H1 (cell line): ENCODE data around the gene PPIL6. TPM values are rescaled to one million over a fixed set of nuclear protein-coding genes. Genes with fewer than 3 reads are reported as not detected.
A peak's percentile ranks its signal among the peaks of the same experiment; 100 is the strongest.

Source experiments
- CTCF ChIA-PET: fragments of 300-600 bp; sonication (Branson Sonifier 250); formaldehyde crosslinking; loops from one replicate; lab custom pipeline; 2021; ENCODE audit not compliant: partially characterized antibody; lab: Charles Lee
- POLR2A ChIA-PET: fragments of 300-600 bp; sonication (Branson Sonifier 250); formaldehyde crosslinking; loops from one replicate; lab custom pipeline; 2021; ENCODE audit warnings: inconsistent platforms; ENCODE audit not compliant: partially characterized antibody; lab: Charles Lee
- DNase-seq, 2 experiments: peaks; one replicate each; pipeline versions ENCODE4 v3.0.0 to v3.0.0-alpha.2; 2010 to 2022; ENCODE audit warnings: low spot score in 2 of 2, low read depth in 1 of 2, mixed read lengths in 1 of 2
- FAIRE-seq: peaks from 2 replicates; lab custom pipeline; 2011; peaks lifted over from hg19 to GRCh38; lab: Jason Lieb, UNC
- H2AFZ ChIP-seq: 2 replicates; pipeline ENCODE4 v1.8.1; 2012; ENCODE audit warnings: low read length, inconsistent platforms
- H2AK5ac ChIP-seq: 2 replicates; pipeline ENCODE4 v1.6.1; 2013; ENCODE audit warnings: low read depth, low read length
- H2BK120ac ChIP-seq: replicated peaks from 2 replicates; pipeline ENCODE3; 2013; ENCODE audit warnings: low read depth, low read length, inconsistent platforms
- H2BK12ac ChIP-seq: 2 replicates; pipeline ENCODE4 v1.6.1; 2013; ENCODE audit warnings: low read depth, low read length
- H2BK15ac ChIP-seq: 2 replicates; pipeline ENCODE4 v1.6.1; 2013; ENCODE audit warnings: low read length
- H2BK20ac ChIP-seq: 2 replicates; pipeline ENCODE4 v1.6.1; 2013; ENCODE audit warnings: low read length
- H2BK5ac ChIP-seq: 2 replicates; pipeline ENCODE4 v1.6.1; 2013; ENCODE audit warnings: low read depth, low read length
- H3K14ac ChIP-seq: 2 replicates; pipeline ENCODE4 v1.6.1; 2013; ENCODE audit warnings: inconsistent platforms; ENCODE audit not compliant: insufficient read length
- H3K18ac ChIP-seq: 2 replicates; pipeline ENCODE4 v1.6.1; 2013; ENCODE audit warnings: low read length; ENCODE audit errors: extremely low read depth
- H3K23ac ChIP-seq: 2 replicates; pipeline ENCODE4 v1.6.1; 2013; ENCODE audit warnings: inconsistent platforms; ENCODE audit not compliant: insufficient read length
- H3K23me2 ChIP-seq: 2 replicates; pipeline ENCODE4 v1.6.1; 2013; ENCODE audit warnings: low read depth, low read length
- H3K27ac ChIP-seq: 2 replicates; pipeline ENCODE4 v1.6.1; 2011; ENCODE audit warnings: low read depth, low read length, inconsistent platforms
- H3K27me3 ChIP-seq, 4 experiments: replicated peaks in 1 of 4; 1 replicate in 1 of 4; 2 replicates in 3 of 4; pipeline versions ENCODE4 v1.6.1 to v1.8.1; 2011 to 2013; ENCODE audit warnings: low read length in 3 of 4, mild to moderate bottlenecking in 3 of 4, inconsistent platforms in 2 of 4, mixed read lengths in 2 of 4, moderate library complexity in 1 of 4; ENCODE audit not compliant: control insufficient read depth in 3 of 4, insufficient read depth in 3 of 4; ENCODE audit errors: extremely low read depth in 1 of 4
- H3K36me3 ChIP-seq, 4 experiments: 2 replicates each; pipeline versions ENCODE4 v1.6.1 to v1.8.1; 2011 to 2013; ENCODE audit warnings: mild to moderate bottlenecking in 4 of 4, low read length in 3 of 4, moderate library complexity in 2 of 4, control low read depth in 1 of 4, inconsistent platforms in 1 of 4; ENCODE audit not compliant: insufficient read depth in 4 of 4, control insufficient read depth in 2 of 4
- H3K4ac ChIP-seq: replicated peaks from 2 replicates; pipeline ENCODE3; 2013; ENCODE audit warnings: low read length, low read depth, mixed read lengths, inconsistent platforms; ENCODE audit not compliant: insufficient read length
- H3K4me1 ChIP-seq, 4 experiments: replicated peaks in 1 of 4; 1 replicate in 1 of 4; 2 replicates in 3 of 4; pipeline versions ENCODE4 v1.6.1 to v1.8.1; 2011 to 2013; ENCODE audit warnings: low read length in 3 of 4, inconsistent platforms in 2 of 4, mixed read lengths in 1 of 4; ENCODE audit not compliant: insufficient read depth in 4 of 4, control insufficient read depth in 3 of 4
- H3K4me2 ChIP-seq, 2 experiments: 2 replicates each; pipeline versions ENCODE4 v1.6.1 to v1.8.1; 2011 to 2013; ENCODE audit warnings: low read depth in 2 of 2, low read length in 2 of 2, control low read depth in 1 of 2, inconsistent platforms in 1 of 2, mild to moderate bottlenecking in 1 of 2; ENCODE audit not compliant: insufficient read depth in 1 of 2
- H3K4me3 ChIP-seq, 4 experiments: fragments of 200-600, 300-600 bp in 1 of 4; sonication (generic), shearing (Covaris generic), sonication (Bioruptor Twin) in 1 of 4; 2 replicates each; pipeline versions ENCODE4 v1.5.1 to v1.8.1; 2011 to 2016; ENCODE audit warnings: low read length in 4 of 4, low read depth in 3 of 4, control low read depth in 2 of 4, inconsistent platforms in 2 of 4, mild to moderate bottlenecking in 2 of 4, mixed read lengths in 1 of 4, moderate library complexity in 1 of 4; ENCODE audit not compliant: insufficient read depth in 2 of 4; ENCODE audit errors: extremely low read depth in 1 of 4
- H3K56ac ChIP-seq: replicated peaks from 2 replicates; pipeline ENCODE3; 2013; ENCODE audit warnings: low read depth, mild to moderate bottlenecking, mixed read lengths, low read length, inconsistent platforms; ENCODE audit not compliant: insufficient read length
- H3K79me1 ChIP-seq: 2 replicates; pipeline ENCODE4 v1.6.1; 2013; ENCODE audit warnings: low read depth, low read length, control low read depth
- H3K79me2 ChIP-seq, 2 experiments: 2 replicates each; pipeline versions ENCODE4 v1.6.1 to v1.8.1; 2012 to 2013; ENCODE audit warnings: low read length in 2 of 2, mild to moderate bottlenecking in 2 of 2, inconsistent platforms in 1 of 2; ENCODE audit not compliant: insufficient read depth in 2 of 2, control insufficient read depth in 1 of 2
- H3K9ac ChIP-seq, 4 experiments: replicated peaks in 1 of 4; 1 replicate in 1 of 4; 2 replicates in 3 of 4; pipeline versions ENCODE4 v1.6.1 to v1.8.1; 2011 to 2013; ENCODE audit warnings: low read depth in 3 of 4, low read length in 3 of 4, control low read depth in 2 of 4, mild to moderate bottlenecking in 2 of 4, moderate library complexity in 2 of 4, inconsistent platforms in 1 of 4; ENCODE audit errors: extremely low read depth in 1 of 4
- H3K9me3 ChIP-seq, 2 experiments: 2 replicates each; pipeline versions ENCODE4 v1.6.1 to v1.8.1; 2012 to 2013; ENCODE audit warnings: mild to moderate bottlenecking in 2 of 2, moderate library complexity in 2 of 2, control low read depth in 1 of 2, inconsistent platforms in 1 of 2, low read depth in 1 of 2, low read length in 1 of 2, mixed read lengths in 1 of 2; ENCODE audit not compliant: insufficient read depth in 2 of 2
- H4K20me1 ChIP-seq, 2 experiments: replicated peaks in 1 of 2; 2 replicates each; pipeline versions ENCODE3 to v1.8.1; 2011 to 2013; ENCODE audit warnings: inconsistent platforms in 2 of 2, low read length in 2 of 2, mild to moderate bottlenecking in 1 of 2; ENCODE audit not compliant: insufficient read depth in 2 of 2, control insufficient read depth in 1 of 2
- H4K5ac ChIP-seq: 2 replicates; pipeline ENCODE4 v1.6.1; 2013; ENCODE audit warnings: low read length, low read depth, mixed read lengths, inconsistent platforms; ENCODE audit not compliant: insufficient read length
- H4K8ac ChIP-seq: 2 replicates; pipeline ENCODE4 v1.8.0; 2013; ENCODE audit warnings: mild to moderate bottlenecking, moderate library complexity, low read length, inconsistent platforms; ENCODE audit not compliant: insufficient read depth; ENCODE audit errors: extremely low read depth
- H4K91ac ChIP-seq: replicated peaks from 2 replicates; pipeline ENCODE3; 2013; ENCODE audit warnings: low read length, mixed read lengths, inconsistent platforms; ENCODE audit not compliant: insufficient read length
- BCL11A ChIP-seq, 2 experiments: IDR thresholded peaks; one replicate each; pipeline ENCODE4 v1.6.1; 2011; ENCODE audit warnings: low read depth in 2 of 2, low read length in 2 of 2, mild to moderate bottlenecking in 2 of 2
- CBX8 ChIP-seq: fragments of 300-800, 300-1000 bp; sonication (generic); IDR thresholded peaks from 2 replicates; pipeline ENCODE4 v1.7.1; 2016; ENCODE audit warnings: low read depth, low read length, borderline replicate concordance
- HDAC2 ChIP-seq, 2 experiments: fragments of 300-600 bp in 1 of 2; sonication (generic) in 1 of 2; IDR thresholded peaks; 2 replicates each; pipeline ENCODE4 v1.6.1; 2011 to 2012; ENCODE audit warnings: low read depth in 2 of 2, low read length in 2 of 2, mild to moderate bottlenecking in 2 of 2, moderate library complexity in 2 of 2, borderline replicate concordance in 1 of 2, inconsistent platforms in 1 of 2
- NRF1 ChIP-seq: IDR thresholded peaks from 2 replicates; pipeline ENCODE4 v1.6.1; 2011; ENCODE audit warnings: mild to moderate bottlenecking, low read depth, low read length, improper control_type of control experiment
- POLR2A ChIP-seq, 2 experiments: IDR thresholded peaks; 1 replicate in 1 of 2; 2 replicates in 1 of 2; pipeline ENCODE4 v1.6.1; 2011; ENCODE audit warnings: low read depth in 2 of 2, low read length in 2 of 2, mild to moderate bottlenecking in 2 of 2; ENCODE audit errors: control extremely low read depth in 1 of 2
- RAD21 ChIP-seq, 2 experiments: IDR thresholded peaks in 1 of 2; conservative IDR thresholded peaks in 1 of 2; 2 replicates each; pipeline ENCODE4 v1.6.1; 2011; ENCODE audit warnings: low read depth in 2 of 2, low read length in 2 of 2, improper control_type of control experiment in 1 of 2, inconsistent platforms in 1 of 2, mild to moderate bottlenecking in 1 of 2, moderate library complexity in 1 of 2
- SRF ChIP-seq: IDR thresholded peaks from 2 replicates; pipeline ENCODE4 v1.6.1; 2011; ENCODE audit warnings: mild to moderate bottlenecking, low read depth, low read length, moderate library complexity
- WGBS, 2 experiments: shearing (Covaris generic) in 1 of 2; methylation state at CpG; one replicate each; pipeline versions ENCODE4 v1.1.6 to v1.1.7; 2013 to 2015; ENCODE audit warnings: low lambda C conversion rate in 2 of 2, mixed read lengths in 2 of 2, inconsistent platforms in 1 of 2, low coverage in 1 of 2, missing lambda C conversion rate in 1 of 2; ENCODE audit not compliant: insufficient replicate concordance in 2 of 2, insufficient coverage in 1 of 2, insufficient read length in 1 of 2; ENCODE audit errors: extremely low coverage in 1 of 2, missing lambda C conversion rate in 1 of 2; 5-methylcytosine and 5-hydroxymethylcytosine counted together
- polyA plus RNA-seq, 7 experiments: library from polyadenylated mRNA; depleted of rRNA in 3 of 7; stranded (reverse) in 5 of 7; unstranded in 2 of 7; fragments of >200 nt in 5 of 7; fragments of 200-250 nt in 2 of 7; gene quantifications; 1 replicate in 5 of 7; 2 replicates in 1 of 7; 4 replicates in 1 of 7; pipeline versions ENCODE4 v1.2.1 to v1.2.3, GENCODE V29; 2011 to 2013; ENCODE audit warnings: missing spikeins in 2 of 7, mixed read lengths in 2 of 7
- total RNA-seq: library from RNA; stranded (reverse); fragmentation: NEBNext Ultra II Directional; extraction: Animal tissue kit (Norgen Biotek cat#: 25700); gene quantifications from 2 replicates; pipeline ENCODE4 v1.2.1, GENCODE V29; 2021

The PPIL6 gene
- total and polyA plus RNA-seq, 2 of the 8 experiments (the other 6 are each of a cell fraction or from before 2014, with no cell fraction given) = 0.42 to 1.3 TPM

DNA sequence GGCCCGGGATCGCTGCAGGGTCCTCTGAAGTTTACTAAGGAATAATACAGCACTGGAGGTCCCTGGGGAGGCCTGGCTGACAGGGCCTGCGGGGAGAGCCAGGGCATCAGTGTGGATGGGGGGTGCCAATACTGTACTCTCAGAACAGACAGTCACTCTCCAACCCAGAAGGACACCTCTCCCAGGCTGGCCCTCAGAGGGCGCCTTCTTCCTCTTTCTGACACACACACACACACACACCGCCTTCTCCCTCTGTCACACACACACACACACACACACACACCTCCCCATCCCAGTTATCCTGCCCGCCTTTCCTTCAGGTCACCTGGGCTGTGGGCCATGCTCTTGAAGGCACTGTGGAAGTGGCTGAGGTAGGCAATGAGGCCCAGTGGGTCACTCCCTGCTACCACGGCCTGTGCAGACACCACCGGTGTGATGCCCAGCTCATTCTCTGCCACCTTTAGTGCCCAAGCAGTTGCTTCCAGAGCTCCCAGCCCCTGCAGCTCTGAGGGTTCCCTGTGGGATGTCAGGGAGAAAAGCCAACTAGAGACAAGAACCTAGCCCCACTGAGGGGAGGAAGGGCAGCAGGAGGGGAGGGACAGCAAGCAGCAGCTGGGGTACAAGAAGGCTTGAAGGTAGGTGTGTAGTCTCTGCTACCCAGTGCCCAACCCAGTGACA, 7.6 kb upstream of the PPIL6 start:
- Histone ChIP-seq H4K20me1 (peaks cover 0 to 15% of the 10 kb centered on the region in 2 experiments), H3K14ac (no peak overlapping the region), H3K4me3 (no peak overlapping the region), H3K36me3 (peaks cover 9 to 49% (median 27%) of the 10 kb centered on the region in 4 experiments; a peak in 7 of 8 replicates), H3K9ac (no peak overlapping the region), H2AK5ac (no peak overlapping the region), H2BK12ac (no peak overlapping the region), H3K27me3 (no peaks in the 10 kb centered on the region), H2BK20ac (no peak overlapping the region), H3K9me3 (no peaks in the 10 kb centered on the region), H2BK120ac (no peak overlapping the region), H3K23ac (no peak overlapping the region), H2AFZ (no peak overlapping the region), H3K56ac (no peak overlapping the region), H2BK15ac (no peak overlapping the region), H4K91ac (no peak overlapping the region), H4K5ac (no peak overlapping the region), H2BK5ac (no peak overlapping the region), H3K79me1 (no peaks in the 10 kb centered on the region), H3K23me2 (no peaks in the 10 kb centered on the region; the same call in 1 of the 2 replicates), H3K18ac (no peak overlapping the region), H3K27ac (no peak overlapping the region), H3K4me2 (no peak overlapping the region), H3K4me1 (no peaks in the 10 kb centered on the region; a peak in 1 of 7 replicates), H3K79me2 (no peaks in the 10 kb centered on the region), H3K4ac (no peak overlapping the region), H4K8ac (no peak overlapping the region)
- POLR2A ChIA-PET = interaction anchor here (0.5 to 1.6 kb wide), 7 partner anchors 8 to 48 kb away, joined by 3 to 10 read pairs (median 3); partner anchors contain the start of gene MICAL1
- peak in 1 of 2 experiments; percentile 48 for DNase-seq
- WGBS, 2 experiments = 80% methylated on average over 6 of the region's 8 CpGs; no CpG with 5 or more reads in 1 of the 2 experiments
- CTCF ChIA-PET = interaction anchor here (0.8 to 2.2 kb wide), 12 partner anchors 9 to 335 kb away, joined by 3 to 11 read pairs (median 3); partner anchors contain the start of gene CD164
- FAIRE-seq = no peak
- TF ChIP-seq SRF (no peak), NRF1 (no peak), BCL11A (IDR thresholded peaks at IDR 0.05; ENCODE audit: low read depth in 2 of 2, low read length in 2 of 2) (no peak), CBX8 (no peak), POLR2A (IDR thresholded peaks at IDR 0.05; ENCODE audit: control extremely low read depth in 1 of 2, low read depth in 2 of 2, low read length in 2 of 2) (0 out of 3 replicates have a peak, but pooled peaks of 1 of the 2 experiments have one; percentile 7), RAD21 (IDR thresholded peaks at IDR 0.05 in 1 of 2, conservative IDR thresholded peaks at IDR 0.05 in 1 of 2; ENCODE audit: low read depth in 2 of 2, low read length in 2 of 2) (peak in 1 of 2 experiments; percentile 18; a peak in 2 of 4 replicates), HDAC2 (IDR thresholded peaks at IDR 0.05; ENCODE audit: borderline replicate concordance in 1 of 2, low read depth in 2 of 2, low read length in 2 of 2) (no peak)
